Glutamatergic neuron (in vitro differentiated cells): Measurements from ENCODE around the gene IRF2BP1. TPM values are rescaled to one million over a fixed set of nuclear protein-coding genes. Genes with fewer than 3 reads are reported as not detected.

Experiments used
- DNase-seq: peaks from one replicate; pipeline ENCODE4 v3.0.0; 2022
- H3K27ac Mint-ChIP-seq: one replicate; pipeline ENCODE4 v1.8.0; 2020; ENCODE audit warnings: mild to moderate bottlenecking, mixed read lengths, inconsistent platforms; ENCODE audit not compliant: unreplicated experiment
- H3K27me3 Mint-ChIP-seq: one replicate; pipeline ENCODE4 v1.8.0; 2020; ENCODE audit warnings: mild to moderate bottlenecking, moderate library complexity, mixed read lengths, inconsistent platforms; ENCODE audit not compliant: unreplicated experiment
- H3K36me3 Mint-ChIP-seq: one replicate; pipeline ENCODE4 v1.8.0; 2020; ENCODE audit warnings: mild to moderate bottlenecking, mixed read lengths, inconsistent platforms; ENCODE audit not compliant: unreplicated experiment
- H3K4me1 Mint-ChIP-seq: one replicate; pipeline ENCODE4 v1.8.0; 2020; ENCODE audit warnings: mild to moderate bottlenecking, low read depth, mixed read lengths, inconsistent platforms; ENCODE audit not compliant: unreplicated experiment
- H3K4me3 Mint-ChIP-seq: one replicate; pipeline ENCODE4 v1.8.0; 2020; ENCODE audit warnings: mild to moderate bottlenecking, mixed read lengths, inconsistent platforms; ENCODE audit not compliant: unreplicated experiment
- H3K9me3 Mint-ChIP-seq: one replicate; pipeline ENCODE4 v1.8.0; 2020; ENCODE audit warnings: mild to moderate bottlenecking, moderate library complexity, mixed read lengths, inconsistent platforms; ENCODE audit not compliant: unreplicated experiment
- CTCF ChIP-seq: fragments of 200-600 bp; sonication (generic); IDR thresholded peaks from one replicate; pipeline ENCODE4 v1.5.0; 2021; ENCODE audit not compliant: partially characterized antibody, unreplicated experiment
- total RNA-seq: library from RNA; stranded (reverse); fragmentation: NEBNext Ultra II Directional; extraction: Animal tissue kit (Norgen Biotek cat#: 25700); gene quantifications from one replicate; pipeline ENCODE4 v1.2.1, GENCODE V29; 2021; ENCODE audit not compliant: unreplicated experiment

IRF2BP1 gene
- total RNA-seq, 1 donor from 2014 or later: 19.2 TPM

- peaks cover 19% of the 10 kb centered on the region for H3K4me1 Mint-ChIP-seq
- no peaks in the 10 kb centered on the region for H3K36me3 Mint-ChIP-seq
- H3K27me3 Mint-ChIP-seq: peaks cover 12% of the 10 kb centered on the region
- H3K9me3 Mint-ChIP-seq: peaks cover 9% of the 10 kb centered on the region
- TF ChIP-seq CTCF: no peak
- DNase-seq: no peak
- H3K4me3 Mint-ChIP-seq: peak overlapping the region; percentile 16
- H3K27ac Mint-ChIP-seq: peak overlapping the region; percentile 69
These were observed 7.7 kb downstream of the IRF2BP1 start for GRCh38 chr19:45878043-45878794.

- Mint-ChIP-seq H3K36me3 (no peaks in the 10 kb centered on the region), H3K4me1 (peaks cover 15% of the 10 kb centered on the region), H3K27me3 (peaks cover 12% of the 10 kb centered on the region), H3K4me3 (peak overlapping the region; percentile 65), H3K9me3 (peaks cover 8% of the 10 kb centered on the region), H3K27ac (no peak overlapping the region)
- DNase-seq: peak; percentile 37
- TF ChIP-seq CTCF: no peak
These were observed 9.3 kb downstream of the IRF2BP1 start for GRCh38 chr19:45876411-45877197.

- Mint-ChIP-seq H3K27me3 (peaks cover 10% of the 10 kb centered on the region), H3K4me3 (peak overlapping the region; percentile 65), H3K36me3 (no peaks in the 10 kb centered on the region), H3K27ac (no peak overlapping the region), H3K4me1 (peaks cover 12% of the 10 kb centered on the region), H3K9me3 (peaks cover 5% of the 10 kb centered on the region)
- TF ChIP-seq CTCF: no peak
- no peak for DNase-seq
These were observed 9.9 kb downstream of the IRF2BP1 start for GRCh38 chr19:45876161-45876410.

- no peaks in the 10 kb centered on the region for H3K36me3 Mint-ChIP-seq
- H3K27ac Mint-ChIP-seq: no peak overlapping the region
- no peak for TF ChIP-seq CTCF
- H3K4me1 Mint-ChIP-seq: peaks cover 12% of the 10 kb centered on the region
- H3K9me3 Mint-ChIP-seq: peaks cover 5% of the 10 kb centered on the region
- no peak for DNase-seq
- H3K4me3 Mint-ChIP-seq: peak overlapping the region; percentile 6
- H3K27me3 Mint-ChIP-seq: peaks cover 8% of the 10 kb centered on the region
These were observed 11.3 kb downstream of the IRF2BP1 start for GRCh38 chr19:45874620-45874966.

- Mint-ChIP-seq H3K9me3 (peaks cover 5% of the 10 kb centered on the region), H3K4me3 (no peak overlapping the region), H3K27me3 (peaks cover 8% of the 10 kb centered on the region), H3K27ac (no peak overlapping the region), H3K4me1 (peaks cover 8% of the 10 kb centered on the region), H3K36me3 (no peaks in the 10 kb centered on the region)
- TF ChIP-seq CTCF: no peak
- DNase-seq: no peak
These were observed 12.6 kb downstream of the IRF2BP1 start for GRCh38 chr19:45873219-45873772.
